NCI-H2227 (cell line): ENCODE measurements around the gene PGBD1.
A peak's percentile ranks its signal among the peaks of the same experiment; 100 is the strongest.
"Not testable (repeated sequence)": the region's sequence is repeated elsewhere in the genome, so short reads cannot be mapped to it uniquely, and the experiment has no call there.

ENCODE experiments used
- DNase-seq: peaks from one replicate; lab custom pipeline; 2025; ENCODE audit not compliant: unreplicated experiment; lab: John Stamatoyannopoulos, UW

PGBD1 gene

DNA sequence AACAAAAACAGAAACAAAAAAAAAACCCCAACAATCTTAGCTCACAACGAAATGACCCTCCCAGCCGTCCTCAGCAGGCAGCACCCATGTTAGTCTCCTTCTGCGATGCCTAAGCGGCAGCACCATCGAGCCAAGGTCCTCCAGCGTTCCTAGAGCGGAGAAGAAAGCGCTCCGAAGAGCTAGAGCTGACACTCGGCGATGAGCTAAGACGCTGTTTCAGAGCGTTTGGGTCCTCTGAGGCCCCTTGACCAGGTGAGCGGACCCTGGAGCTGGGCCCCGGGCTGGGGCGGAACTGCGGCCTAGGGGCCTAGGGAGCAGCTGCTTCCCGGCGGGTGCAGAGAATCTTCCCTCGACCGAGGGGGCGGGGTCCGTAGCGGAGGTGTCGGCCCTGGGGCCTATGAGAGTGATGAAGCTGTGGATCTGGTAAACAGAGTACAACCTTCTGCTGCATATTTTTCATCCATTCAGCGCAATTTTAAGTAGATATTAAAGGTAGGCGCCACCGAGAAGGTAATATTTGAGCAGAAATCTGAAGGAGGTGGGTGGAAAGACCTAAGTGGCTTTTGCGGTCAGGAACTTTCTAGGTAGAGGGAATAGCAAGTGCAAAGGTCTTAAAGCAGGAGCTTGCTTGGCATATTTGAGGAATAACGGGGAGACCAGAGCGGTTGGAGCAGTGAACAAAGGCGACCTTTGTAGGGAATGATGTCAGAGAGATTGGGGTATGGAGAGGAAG, 14.2 kb upstream of the PGBD1 start, which contains the start of gene ZSCAN26:
Gene ZSCAN26, plus strand, starts transcription at position 182 of the 733 bp plus-strand sequence. CDS start 4,777 bp downstream, outside the sequence.
- peak; percentile 96 for DNase-seq

GRCh38 chr6:28267695-28268059, 13.7 kb upstream of the PGBD1 start:
- DNase-seq = no peak

- no peak for DNase-seq
Measured at GRCh38 chr6:28269492-28269891, 11.9 kb upstream of the PGBD1 start.

GRCh38 chr6:28274888-28275287, 6.5 kb upstream of the PGBD1 start:
- DNase-seq = no peak

GRCh38 chr6:28277746-28278145, 3.6 kb upstream of the PGBD1 start:
- no peak for DNase-seq

DNA sequence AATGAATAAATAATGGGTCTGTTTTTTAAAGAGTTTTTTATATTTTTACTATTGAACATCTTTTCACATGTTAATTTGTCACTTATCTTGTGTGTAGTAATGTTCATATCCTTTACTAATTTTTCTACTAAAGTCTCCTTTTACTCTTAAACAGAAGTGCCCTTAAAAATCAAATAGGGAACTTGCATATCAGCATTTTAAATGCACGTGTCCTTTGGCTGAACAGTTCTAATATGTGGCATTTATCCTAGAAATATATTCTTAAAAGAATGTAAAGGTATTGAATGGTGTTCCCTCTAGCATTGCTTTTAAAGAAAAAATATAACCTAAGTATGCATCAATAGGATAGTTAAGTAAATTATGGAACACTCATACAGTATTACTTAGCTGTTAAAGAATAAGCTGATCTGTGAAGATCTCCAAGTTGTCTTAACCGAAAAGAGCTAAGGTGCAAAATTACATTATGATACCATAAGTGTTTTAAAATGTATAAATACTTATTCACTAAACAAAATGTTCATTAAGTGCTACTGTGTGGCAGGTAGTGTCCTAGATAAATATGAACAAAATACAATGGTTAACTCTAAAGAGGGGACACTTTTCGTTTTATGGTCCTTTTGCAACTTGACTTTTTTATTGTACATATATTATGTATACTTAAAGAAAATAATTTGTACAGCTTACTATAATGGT, 631 bp upstream of the PGBD1 start:
- no peak for DNase-seq

DNA sequence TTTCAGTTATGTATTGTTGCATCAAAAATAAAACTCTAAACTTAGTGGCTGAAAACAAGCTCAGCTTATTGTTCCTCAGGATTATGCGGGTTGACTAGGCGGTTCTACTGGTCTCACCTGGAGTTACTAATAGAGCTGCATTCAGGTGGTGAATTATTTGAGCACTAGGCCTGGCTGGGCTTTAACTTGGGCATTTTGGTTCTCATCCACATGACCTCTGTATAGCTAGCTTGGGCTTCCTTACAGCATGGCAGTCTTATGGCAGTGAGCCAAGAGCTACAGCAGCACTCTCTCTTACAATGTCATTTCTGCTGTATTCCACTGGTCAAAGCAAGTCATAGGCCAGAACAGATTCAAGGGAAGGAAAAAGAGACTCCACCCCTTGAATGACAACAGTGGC, 1.6 kb downstream of the PGBD1 start:
- DNase-seq = peak; percentile 11

- no peak for DNase-seq
Measured at GRCh38 chr6:28291573-28291972, 10.2 kb downstream of the PGBD1 start.

DNA sequence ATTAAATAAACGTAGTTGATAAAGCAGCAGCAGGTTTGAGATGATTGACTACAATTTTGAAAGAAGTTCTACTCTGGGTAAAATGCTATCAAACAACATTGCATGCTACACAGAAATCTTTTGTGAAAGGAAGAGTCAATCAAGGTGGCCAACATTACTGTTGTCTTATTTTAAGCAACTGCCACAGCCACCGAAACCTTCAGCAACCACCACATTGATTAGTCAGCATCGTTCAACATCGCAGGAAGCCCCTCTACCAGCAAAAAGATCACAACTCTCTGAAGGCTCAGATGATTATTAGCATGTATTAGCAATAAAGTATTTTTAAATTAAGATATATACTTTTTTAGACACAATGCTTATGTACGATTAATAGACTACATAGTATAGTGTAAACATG, 14.0 kb downstream of the PGBD1 start:
- DNase-seq = no peak

DNA sequence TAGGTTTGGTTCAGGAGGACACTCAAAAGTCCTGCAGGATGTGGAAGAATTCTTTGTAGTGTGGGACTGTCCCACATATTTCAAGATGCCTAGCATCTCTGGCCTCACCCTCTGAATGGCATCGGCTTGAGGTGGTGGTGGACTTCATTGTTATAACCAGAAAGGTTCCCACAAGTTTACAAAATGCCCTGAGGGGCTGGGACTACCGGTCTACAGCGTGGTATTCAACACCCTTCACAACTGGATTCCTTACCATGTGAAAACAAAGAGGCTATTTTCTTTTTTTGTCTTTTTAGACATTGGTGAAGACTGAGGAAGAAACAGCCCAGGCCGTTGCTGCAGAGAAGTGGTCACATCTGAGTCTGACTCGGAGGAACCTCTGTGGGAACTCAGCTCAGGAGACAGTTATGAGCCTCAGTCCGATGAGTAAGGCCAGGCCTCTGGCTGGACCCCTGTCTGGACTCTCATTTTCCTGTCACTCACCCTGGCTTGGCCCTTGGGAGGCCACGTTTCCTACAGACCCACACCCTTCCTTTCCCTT, 15.2 kb downstream of the PGBD1 start:
- no peak for DNase-seq

DNA sequence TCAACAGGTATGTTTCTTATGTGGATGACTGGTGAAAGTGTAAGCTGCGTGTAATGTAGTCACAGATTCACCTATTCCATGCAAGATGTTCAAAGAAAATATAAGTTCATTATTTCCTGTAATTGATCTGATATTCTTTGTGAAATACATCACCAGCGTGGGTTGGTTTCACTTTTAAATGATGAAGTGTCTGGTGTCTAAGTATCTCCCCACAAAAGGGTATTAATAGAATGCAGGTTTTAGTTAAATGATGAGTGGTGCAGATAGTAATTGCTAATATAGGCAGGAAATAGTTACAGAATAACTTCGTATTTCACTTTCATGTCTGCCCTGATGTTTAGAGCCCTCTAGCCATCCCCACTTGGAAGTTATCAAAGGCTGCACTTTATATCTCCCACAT, 22.2 kb downstream of the PGBD1 start:
- DNase-seq = no peak

DNA sequence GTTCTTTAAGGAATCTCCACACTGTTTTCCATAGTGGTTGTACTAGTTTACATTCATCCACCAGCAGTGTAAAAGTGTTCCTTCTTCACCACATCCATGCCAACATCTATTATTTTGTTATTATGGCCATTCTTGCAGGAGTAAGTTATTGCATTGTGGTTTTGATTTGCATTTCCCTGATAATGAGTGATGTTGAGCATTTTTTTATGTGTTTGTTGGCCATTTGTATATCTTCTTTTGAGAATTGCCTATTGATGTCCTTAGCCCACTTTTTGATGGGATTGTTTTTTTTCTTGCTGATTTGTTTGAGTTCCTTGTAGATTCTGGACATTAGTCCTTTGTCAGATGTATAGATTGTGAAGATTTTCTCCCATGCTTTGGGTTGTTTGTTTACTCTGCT, 25.0 kb downstream of the PGBD1 start:
- not testable (repeated sequence) for DNase-seq

DNA sequence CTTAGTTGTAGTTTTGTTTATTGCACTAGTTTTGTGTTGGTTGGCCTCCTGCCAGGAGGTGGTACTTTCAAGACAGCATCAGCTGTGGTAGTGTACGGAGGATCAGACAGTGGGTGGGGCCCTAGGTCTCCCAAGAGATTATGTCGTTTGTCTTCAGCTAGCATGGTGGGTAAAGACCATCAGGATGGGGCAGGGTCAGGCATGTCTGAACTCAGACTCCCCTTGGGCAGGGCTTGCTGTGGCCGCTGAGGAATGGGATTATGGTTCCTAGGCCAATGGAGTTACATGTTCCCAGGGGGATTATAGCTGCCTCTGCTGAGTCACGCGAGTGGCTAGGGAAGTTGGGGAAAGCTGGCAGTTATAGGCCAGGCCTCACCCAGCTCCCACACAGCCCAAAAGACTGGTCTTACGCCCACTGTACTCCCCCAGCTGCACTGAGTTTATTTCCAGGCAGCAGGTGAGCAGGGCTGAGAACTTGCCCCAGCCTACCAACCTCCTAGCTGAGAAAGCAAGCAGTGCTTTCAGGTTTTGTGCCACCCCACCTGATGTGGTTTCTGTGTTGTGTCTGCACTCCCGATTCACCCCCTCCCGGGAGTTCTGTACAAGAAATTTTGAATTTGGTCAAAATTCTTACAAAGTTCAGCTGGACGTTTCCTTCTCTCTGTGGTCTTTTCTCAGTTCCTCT, 29.9 kb downstream of the PGBD1 start:
- DNase-seq = no peak

DNA sequence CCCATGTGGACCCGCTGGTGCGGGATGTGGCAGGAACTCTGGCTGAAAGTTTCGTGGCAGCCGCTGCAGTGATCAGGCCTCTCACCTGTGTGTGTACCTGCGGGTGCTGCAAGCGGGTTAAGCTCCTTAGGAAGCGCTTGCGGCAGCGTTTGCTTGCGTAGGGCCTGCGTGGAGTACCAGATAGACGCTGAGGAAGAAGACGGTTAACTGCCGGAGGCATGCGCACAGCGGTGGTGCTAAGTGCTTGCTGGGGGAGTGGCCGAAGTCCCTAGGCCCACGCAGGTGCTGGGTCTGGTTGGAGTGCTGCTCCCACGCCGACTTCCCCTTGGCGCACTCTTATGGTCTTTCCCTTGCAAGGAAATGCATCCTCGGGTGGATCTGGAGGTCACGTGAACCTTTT, 31.6 kb downstream of the PGBD1 start:
- no peak for DNase-seq

DNA sequence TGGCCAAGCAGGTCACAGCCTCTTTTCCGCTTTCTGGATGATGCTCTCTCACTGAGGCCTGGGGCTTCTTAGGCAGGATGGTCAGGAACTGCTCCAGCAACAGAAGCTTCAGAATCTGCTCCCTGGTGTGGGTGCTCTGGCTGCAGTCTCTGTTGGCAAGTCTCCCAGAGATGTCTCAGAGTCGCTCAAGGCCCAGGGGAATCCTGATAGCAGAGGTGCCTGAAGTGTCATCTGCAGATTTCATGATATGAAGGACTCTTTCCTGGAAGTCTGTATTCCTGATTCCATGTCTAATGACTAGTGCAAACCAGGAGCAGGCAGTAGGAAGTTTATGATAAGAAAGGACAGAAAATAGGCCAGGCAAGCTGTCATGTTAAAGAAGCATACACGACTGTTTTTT, 34.3 kb downstream of the PGBD1 start:
- DNase-seq = no peak

- DNase-seq = not testable (repeated sequence)
Measured at GRCh38 chr6:28317866-28318265, 36.5 kb downstream of the PGBD1 start.

GRCh38 chr6:28322661-28323060, 41.3 kb downstream of the PGBD1 start:
- DNase-seq = no peak

- DNase-seq = no peak
Measured at GRCh38 chr6:28323813-28324424, 42.5 kb downstream of the PGBD1 start.

GRCh38 chr6:28326371-28326948, 45.1 kb downstream of the PGBD1 start:
- no peak for DNase-seq

- DNase-seq = no peak
Measured at GRCh38 chr6:28330041-28330440, 48.7 kb downstream of the PGBD1 start.

DNA sequence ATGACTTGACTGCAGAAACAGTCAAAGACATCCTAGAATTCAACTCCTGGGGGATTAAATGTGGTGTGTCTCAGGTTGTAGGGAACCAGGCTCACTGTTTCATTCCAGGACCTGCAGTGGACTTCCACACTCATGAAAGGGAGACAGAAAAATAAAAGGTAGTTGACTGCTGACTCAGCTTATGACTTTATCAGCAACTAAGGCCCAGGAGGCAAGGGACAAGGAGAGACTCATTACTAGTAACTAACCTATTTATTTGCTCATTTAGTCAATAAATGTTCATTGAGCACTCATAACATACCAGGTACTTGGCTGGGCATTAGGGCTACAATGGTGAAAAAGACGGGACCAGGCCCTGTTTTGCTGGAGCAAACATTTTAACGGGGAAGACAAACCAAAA, 51.7 kb downstream of the PGBD1 start:
- DNase-seq = no peak
